Natural killer cell (primary cell): Measurements from ENCODE around the gene SON. TPM values are rescaled to one million over a fixed set of nuclear protein-coding genes. Genes with fewer than 3 reads are reported as not detected.
A peak's percentile ranks its signal among the peaks of the same experiment; 100 is the strongest.
"Not testable (repeated sequence)": the region's sequence is repeated elsewhere in the genome, so short reads cannot be mapped to it uniquely, and the experiment has no call there.

Source experiments
- ATAC-seq, 3 donors: fragments of 150-1000 bp in 2 of 3; fragments of 200-7000 bp in 1 of 3; cut with Tn5 transposase; 1 replicate in 1 of 3; 2 replicates in 2 of 3; pipeline ENCODE4 v1.10.0; 2021; ENCODE audit warnings: mild to moderate bottlenecking in 2 of 3, moderate library complexity in 2 of 3
- DNase-seq, 2 donors: peaks; one replicate each; pipeline versions ENCODE4 v3.0.0 to v3.0.0-alpha.2; 2013 to 2021; ENCODE audit warnings: mixed read lengths in 1 of 2
- H3K27ac ChIP-seq: one replicate; pipeline ENCODE4 v1.5.1; 2013; ENCODE audit warnings: mild to moderate bottlenecking, low read length
- H3K27me3 ChIP-seq: one replicate; pipeline ENCODE4 v1.6.1; 2013; ENCODE audit warnings: low read length; ENCODE audit not compliant: control insufficient read depth, insufficient read depth
- H3K36me3 ChIP-seq: one replicate; pipeline ENCODE4 v1.6.1; 2013; ENCODE audit warnings: low read length; ENCODE audit not compliant: control insufficient read depth, insufficient read depth
- H3K4me1 ChIP-seq: one replicate; pipeline ENCODE4 v1.6.1; 2013; ENCODE audit warnings: low read length; ENCODE audit not compliant: control insufficient read depth, insufficient read depth
- H3K4me3 ChIP-seq: one replicate; pipeline ENCODE4 v1.5.1; 2013; ENCODE audit warnings: low read length
- H3K9me3 ChIP-seq: one replicate; pipeline ENCODE4 v1.6.1; 2013; ENCODE audit warnings: low read length; ENCODE audit not compliant: control insufficient read depth, insufficient read depth
- H3K27ac Mint-ChIP-seq, 2 donors: one replicate each; pipeline ENCODE4 v1.8.0; 2022; ENCODE audit warnings: mild to moderate bottlenecking in 2 of 2, mixed read lengths in 2 of 2, moderate library complexity in 1 of 2
- H3K27me3 Mint-ChIP-seq, 2 donors: one replicate each; pipeline ENCODE4 v1.8.0; 2022; ENCODE audit warnings: low read depth in 2 of 2, mixed read lengths in 2 of 2
- H3K36me3 Mint-ChIP-seq: one replicate; pipeline ENCODE4 v1.8.0; 2022; ENCODE audit warnings: mixed read lengths
- H3K4me1 Mint-ChIP-seq, 2 donors: one replicate each; pipeline ENCODE4 v1.8.0; 2022; ENCODE audit warnings: mixed read lengths in 2 of 2
- H3K4me3 Mint-ChIP-seq: one replicate; pipeline ENCODE4 v1.8.0; 2022; ENCODE audit warnings: mild to moderate bottlenecking, moderate library complexity, mixed read lengths
- H3K9me3 Mint-ChIP-seq, 2 donors: one replicate each; pipeline ENCODE4 v1.8.0; 2022; ENCODE audit warnings: mixed read lengths in 2 of 2
- WGBS: methylation state at CpG from one replicate; pipeline ENCODE4 v1.1.7; 2013; ENCODE audit warnings: missing lambda C conversion rate; ENCODE audit not compliant: insufficient coverage; 5-methylcytosine and 5-hydroxymethylcytosine counted together
- intact Hi-C: fragments of 100-400 bp; cut with micrococcal nuclease; formaldehyde crosslinking; loops from one replicate; pipeline ENCODE4 v1.14.2; 2022
- total RNA-seq, 4 donors: library from RNA; stranded (reverse); fragments of 120-200 nt in 1 of 4; gene quantifications; one replicate each; pipeline versions ENCODE4 v1.2.3 to v1.2.4, GENCODE V29; 2013 to 2022
- TF ChIP-seq, protein P1 (sequence below): fragments of 200-600 bp; IDR thresholded peaks from one replicate; pipeline ENCODE4 v1.8.0; 2022; ENCODE audit warnings: antibody characterized with exemption

The SON gene
- total RNA-seq, 3 donors from 2014 or later (not counting 1 experiment from before 2014, with no cell fraction given) = 348 to 442 (median 416) TPM

DNA sequence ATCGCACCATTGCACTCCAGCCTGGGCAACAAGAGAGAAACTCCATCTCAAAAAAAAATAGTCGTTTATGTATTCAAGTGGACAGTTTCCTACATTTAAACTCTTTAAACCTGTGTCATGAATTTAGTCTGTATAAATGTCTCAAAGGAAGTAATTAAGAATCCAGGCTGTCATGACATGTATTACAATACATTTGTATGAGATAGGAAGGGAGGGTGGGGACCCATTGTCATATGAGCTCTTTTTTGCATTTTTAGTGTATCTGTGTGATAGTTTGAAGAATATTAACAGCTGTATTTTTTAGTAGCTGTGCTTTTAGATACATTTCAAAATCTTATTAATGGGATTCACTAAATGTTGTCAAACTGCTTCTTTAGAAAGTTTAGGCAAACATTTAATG, 25.6 kb downstream of the SON start:
- 100% methylated on average over 2 of the region's 2 CpGs for WGBS
- Histone ChIP-seq H3K4me3 (no peak overlapping the region), H3K9me3 (no peaks in the 10 kb centered on the region), H3K27me3 (no peaks in the 10 kb centered on the region), H3K36me3 (peaks cover 78% of the 10 kb centered on the region), H3K4me1 (no peaks in the 10 kb centered on the region), H3K27ac (no peak overlapping the region)
- Mint-ChIP-seq H3K4me1 (peaks cover 19 to 27% of the 10 kb centered on the region in 2 donors), H3K4me3 (no peak overlapping the region), H3K9me3 (no peaks in the 10 kb centered on the region), H3K27me3 (no peaks in the 10 kb centered on the region), H3K36me3 (peaks cover 20% of the 10 kb centered on the region), H3K27ac (peak overlapping the region; percentile 22 to 36)
- TF ChIP-seq, protein P1, sequence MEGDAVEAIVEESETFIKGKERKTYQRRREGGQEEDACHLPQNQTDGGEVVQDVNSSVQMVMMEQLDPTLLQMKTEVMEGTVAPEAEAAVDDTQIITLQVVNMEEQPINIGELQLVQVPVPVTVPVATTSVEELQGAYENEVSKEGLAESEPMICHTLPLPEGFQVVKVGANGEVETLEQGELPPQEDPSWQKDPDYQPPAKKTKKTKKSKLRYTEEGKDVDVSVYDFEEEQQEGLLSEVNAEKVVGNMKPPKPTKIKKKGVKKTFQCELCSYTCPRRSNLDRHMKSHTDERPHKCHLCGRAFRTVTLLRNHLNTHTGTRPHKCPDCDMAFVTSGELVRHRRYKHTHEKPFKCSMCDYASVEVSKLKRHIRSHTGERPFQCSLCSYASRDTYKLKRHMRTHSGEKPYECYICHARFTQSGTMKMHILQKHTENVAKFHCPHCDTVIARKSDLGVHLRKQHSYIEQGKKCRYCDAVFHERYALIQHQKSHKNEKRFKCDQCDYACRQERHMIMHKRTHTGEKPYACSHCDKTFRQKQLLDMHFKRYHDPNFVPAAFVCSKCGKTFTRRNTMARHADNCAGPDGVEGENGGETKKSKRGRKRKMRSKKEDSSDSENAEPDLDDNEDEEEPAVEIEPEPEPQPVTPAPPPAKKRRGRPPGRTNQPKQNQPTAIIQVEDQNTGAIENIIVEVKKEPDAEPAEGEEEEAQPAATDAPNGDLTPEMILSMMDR = no peak
- no peak for DNase-seq
- intact Hi-C loops = no loop called here
- ATAC-seq = no peak

DNA sequence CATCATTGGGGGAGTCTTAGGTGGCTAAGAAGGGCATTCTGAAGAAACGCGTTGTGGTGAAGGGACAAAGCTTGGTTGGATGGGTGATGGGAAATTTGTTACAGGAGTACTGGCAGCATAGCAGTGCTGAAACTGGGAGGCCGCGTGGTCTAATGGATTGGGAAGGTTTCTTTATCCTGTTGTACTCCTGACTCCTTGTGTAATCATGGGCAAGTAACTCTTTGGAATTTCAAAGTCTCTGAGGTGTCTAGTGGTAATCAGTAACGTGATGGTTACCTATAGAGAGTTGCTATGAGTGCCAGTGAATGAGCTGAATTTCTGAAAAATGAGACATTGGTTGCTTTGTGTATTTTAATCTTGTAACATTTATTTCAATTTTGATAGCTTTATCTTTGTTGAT, 27.2 kb downstream of the SON start:
- intact Hi-C loops = no loop called here
- no peak overlapping the region for H3K4me3 Mint-ChIP-seq
- peaks cover 24% of the 10 kb centered on the region for H3K36me3 Mint-ChIP-seq

DNA sequence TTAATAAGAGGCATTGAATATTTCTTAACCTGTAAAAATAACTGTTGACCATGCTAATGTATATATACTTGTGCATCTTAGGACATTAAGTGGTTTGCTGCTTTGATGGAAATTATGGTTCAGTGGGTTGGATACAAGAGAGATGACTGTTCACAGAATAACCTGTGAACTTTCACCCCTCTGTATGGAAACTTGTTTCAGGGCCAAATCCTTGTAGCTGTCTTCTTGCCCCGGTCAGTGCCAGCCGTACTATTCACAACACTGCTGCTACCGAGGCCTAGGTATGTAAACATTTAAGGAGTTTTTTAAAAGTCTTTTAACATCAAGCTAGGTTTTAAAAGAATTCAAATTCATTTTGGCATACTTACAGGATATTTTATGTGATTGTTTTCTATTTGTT, 29.5 kb downstream of the SON start:
- H3K4me1 Mint-ChIP-seq = peaks cover 17 to 19% of the 10 kb centered on the region in 2 donors
- ATAC-seq (no peak), DNase-seq (no peak)
- Histone ChIP-seq H3K9me3 (no peaks in the 10 kb centered on the region), H3K27me3 (no peaks in the 10 kb centered on the region), H3K4me3 (no peak overlapping the region), H3K36me3 (peaks cover 92% of the 10 kb centered on the region), H3K27ac (no peak overlapping the region), H3K4me1 (no peaks in the 10 kb centered on the region)
- peak overlapping the region; percentile 19 to 52 for H3K27ac Mint-ChIP-seq
- no peaks in the 10 kb centered on the region for H3K27me3 Mint-ChIP-seq
- TF ChIP-seq, protein P1 = no peak
- no peak overlapping the region for H3K4me3 Mint-ChIP-seq
- H3K36me3 Mint-ChIP-seq = peaks cover 24% of the 10 kb centered on the region
- no peaks in the 10 kb centered on the region for H3K9me3 Mint-ChIP-seq
- intact Hi-C loops = no loop called here
- WGBS = 96% methylated on average over 3 of the region's 3 CpGs

More for the DNA sequence above, 27.2 kb downstream of the SON start:
- ATAC-seq (no peak), DNase-seq (no peak)
- no peaks in the 10 kb centered on the region for H3K9me3 ChIP-seq
- peaks cover 11 to 19% of the 10 kb centered on the region in 2 donors for H3K4me1 Mint-ChIP-seq
- H3K27ac ChIP-seq = no peak overlapping the region
- H3K4me3 ChIP-seq = no peak overlapping the region
- H3K27me3 Mint-ChIP-seq = no peaks in the 10 kb centered on the region
- no peaks in the 10 kb centered on the region for H3K9me3 Mint-ChIP-seq
- TF ChIP-seq, protein P1 = no peak
- H3K27ac Mint-ChIP-seq = peak overlapping the region; percentile 47 to 49
- 95% methylated on average over 5 of the region's 5 CpGs for WGBS
- H3K36me3 ChIP-seq = peaks cover 85% of the 10 kb centered on the region
- no peaks in the 10 kb centered on the region for H3K4me1 ChIP-seq
- no peaks in the 10 kb centered on the region for H3K27me3 ChIP-seq

DNA sequence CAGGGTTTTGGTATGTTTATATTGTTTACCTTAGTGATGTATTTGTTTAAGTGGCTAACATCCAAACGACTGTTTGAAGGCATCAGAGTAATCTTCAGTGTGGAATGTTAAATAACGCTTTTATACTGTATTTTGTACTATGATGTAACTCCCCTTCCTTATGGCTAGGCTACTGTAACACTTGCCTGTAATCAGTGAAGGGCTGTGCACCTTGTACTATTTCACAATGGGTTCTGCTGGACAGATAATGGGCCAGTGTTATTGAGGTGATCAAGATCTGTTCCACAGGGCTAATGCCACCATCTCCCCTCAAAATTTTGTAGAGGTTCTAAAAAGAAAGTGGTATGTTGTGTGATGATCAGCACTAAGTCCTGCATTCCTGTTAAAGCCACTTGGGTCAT, 33.9 kb downstream of the SON start:
- H3K27ac ChIP-seq, H3K4me1 ChIP-seq, intact Hi-C loops, H3K4me3 Mint-ChIP-seq, H3K9me3 Mint-ChIP-seq, H3K27me3 Mint-ChIP-seq, H3K27ac Mint-ChIP-seq, H3K9me3 ChIP-seq, H3K4me1 Mint-ChIP-seq, H3K27me3 ChIP-seq, H3K4me3 ChIP-seq, DNase-seq, ATAC-seq: not testable (repeated sequence)
- peaks cover 62% of the 10 kb centered on the region for H3K36me3 ChIP-seq
- no CpG with 5 or more reads among the region's 2 CpGs for WGBS
- peaks cover 16% of the 10 kb centered on the region for H3K36me3 Mint-ChIP-seq
